GM18505 (cell line): Measurements from ENCODE around the gene RBCK1.
"Not testable (repeated sequence)": the region's sequence is repeated elsewhere in the genome, so short reads cannot be mapped to it uniquely, and the experiment has no call there.

Experiments
- ATAC-seq: cut with Tn5 transposase; IDR thresholded peaks from one replicate; pipeline ENCODE4 v1.9.1; 2021; ENCODE audit not compliant: unreplicated experiment
- POLR2A ChIP-seq: IDR thresholded peaks from 4 replicates; pipeline ENCODE4 v1.6.1; 2011; ENCODE audit warnings: borderline replicate concordance; ENCODE audit not compliant: insufficient read depth, insufficient read length; ENCODE audit errors: extremely low read depth

RBCK1 gene

DNA sequence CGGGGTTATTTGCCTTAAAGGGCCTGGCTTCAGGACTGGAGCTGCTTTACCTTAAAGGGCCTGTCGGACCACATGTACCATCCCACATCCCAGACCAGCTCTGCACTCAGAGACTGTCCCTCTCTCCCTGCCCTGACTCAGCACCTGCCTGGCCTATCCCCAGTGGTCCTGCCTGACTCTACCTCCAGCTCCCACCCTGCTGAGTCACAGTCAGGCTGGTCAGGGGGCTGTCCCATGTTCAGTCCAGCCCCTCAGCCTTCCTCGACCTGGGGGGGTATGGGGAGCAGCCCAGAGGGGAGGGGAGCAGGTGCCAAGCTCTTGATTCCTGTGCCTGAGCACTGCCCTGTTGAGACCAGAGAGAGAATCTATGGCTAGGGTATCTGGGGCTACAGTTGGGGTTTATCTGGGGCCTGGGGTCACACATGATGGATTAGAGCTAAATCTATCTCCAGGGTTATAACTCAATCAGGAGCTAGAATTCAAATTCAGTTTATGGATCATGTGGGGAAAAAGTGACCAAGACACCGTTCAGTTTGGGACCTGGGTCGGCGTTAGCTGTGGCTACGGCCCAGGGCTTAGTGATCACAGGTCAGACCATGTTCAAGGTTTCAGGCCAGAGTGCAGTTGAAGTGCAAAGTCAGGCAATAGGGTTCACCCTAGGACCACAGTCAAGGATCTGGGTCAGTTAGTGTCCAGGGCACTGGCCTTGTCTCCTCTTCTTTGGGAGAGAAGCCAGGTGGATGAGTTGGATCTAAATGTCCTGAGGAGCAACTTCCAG lies 36.9 kb upstream of the RBCK1 start:
- ATAC-seq, result no peak
- TF ChIP-seq POLR2A, result no peak

DNA sequence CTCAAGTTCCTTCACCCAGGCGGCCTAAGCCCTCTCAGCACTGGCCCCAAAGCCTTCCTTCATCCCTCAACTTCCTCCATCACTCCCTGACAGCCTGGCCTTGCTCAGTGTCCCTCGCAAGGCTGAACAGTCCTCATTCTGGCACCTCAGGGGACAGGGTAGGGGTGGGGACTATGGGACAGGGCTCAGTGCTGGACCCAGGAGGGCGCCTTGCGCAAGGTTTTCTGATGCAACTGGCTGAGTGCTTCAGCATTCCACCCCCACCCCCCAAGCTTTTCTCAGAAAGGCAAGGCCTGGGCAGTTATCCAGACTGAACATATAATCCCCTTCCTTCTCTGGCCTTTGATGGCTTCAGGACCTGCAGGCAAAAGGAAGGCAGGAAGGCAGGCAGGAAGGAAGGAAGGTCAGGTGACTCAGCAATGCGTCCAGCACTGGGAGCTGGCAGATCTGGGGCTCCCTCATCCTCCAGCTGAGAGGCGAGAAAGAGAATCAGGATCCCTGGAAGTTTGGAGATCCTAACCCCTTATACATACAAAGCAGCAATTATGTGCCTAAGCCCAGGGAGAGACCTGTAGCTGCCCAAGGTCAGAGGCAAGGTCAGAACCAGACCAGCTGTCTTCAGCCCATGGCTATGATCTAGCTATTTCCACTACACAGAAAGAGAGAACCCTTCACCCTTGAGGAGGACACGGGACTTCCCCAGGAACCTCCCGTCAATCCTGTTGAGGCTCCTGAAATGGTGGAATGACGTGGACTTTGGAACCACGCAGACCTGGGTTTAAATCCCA lies 36.1 kb upstream of the RBCK1 start:
- ATAC-seq, result no peak

DNA sequence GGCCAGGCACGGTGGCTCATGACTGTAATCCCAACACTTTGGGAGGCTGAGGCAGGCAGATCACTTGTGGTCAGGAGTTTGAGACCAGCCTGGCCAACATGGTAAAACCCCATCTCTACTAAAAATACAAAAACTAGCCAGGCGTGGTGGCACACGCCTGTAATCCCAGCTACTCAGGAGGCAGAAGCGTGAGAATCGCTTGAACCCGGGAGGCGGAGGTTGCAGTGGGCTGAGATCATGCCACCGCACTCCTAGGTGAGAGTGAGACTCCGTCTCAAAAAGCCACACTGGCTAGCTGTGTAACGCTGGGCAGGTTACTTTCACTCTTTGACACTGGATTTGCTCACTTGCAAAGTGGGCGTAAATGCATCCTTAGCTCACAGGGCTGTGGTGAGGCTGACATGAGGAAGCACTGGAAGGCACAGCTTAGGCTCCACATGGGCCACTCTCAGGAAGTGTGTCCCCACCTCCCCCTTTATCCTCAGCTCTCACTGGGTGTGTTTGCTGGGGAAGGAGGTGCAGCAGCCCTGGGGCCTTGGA lies 35.5 kb upstream of the RBCK1 start:
- not testable (repeated sequence) for ATAC-seq

More for the DNA sequence above, 36.1 kb upstream of the RBCK1 start:
- TF ChIP-seq POLR2A, result no peak

DNA sequence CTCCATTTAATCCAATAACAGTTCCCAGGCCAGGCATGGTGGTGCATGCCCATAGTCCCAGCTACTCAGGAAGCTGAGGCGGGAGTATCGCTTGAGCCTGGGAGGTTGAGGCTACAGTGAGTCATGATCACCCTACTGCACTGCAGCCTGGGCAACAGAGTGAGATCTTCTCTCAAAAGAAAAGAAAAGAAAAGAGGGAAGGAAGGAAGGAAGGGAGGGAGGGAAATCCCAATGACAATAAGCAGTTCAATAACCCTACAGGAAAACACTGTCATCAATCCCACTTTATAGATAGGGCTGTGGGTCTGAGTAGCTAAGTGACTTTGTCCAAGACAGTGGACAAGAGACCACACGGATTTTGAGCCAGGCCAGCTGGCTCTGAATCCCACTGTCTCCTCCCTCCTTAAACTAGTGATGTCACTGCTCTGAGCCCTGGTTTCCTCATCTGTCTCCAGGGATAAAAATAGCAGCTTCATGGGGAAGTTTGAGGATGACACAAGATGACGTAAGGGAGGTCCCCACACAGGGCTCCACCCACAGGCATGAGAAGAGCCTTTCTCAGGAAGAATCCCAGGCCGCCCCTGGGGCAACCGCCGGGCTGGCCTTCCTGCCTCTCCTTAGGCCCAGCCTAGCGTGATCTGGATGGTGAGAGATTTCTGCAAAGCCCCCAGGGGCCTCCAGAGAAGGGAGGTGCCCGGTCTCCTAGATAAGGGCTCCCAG lies 34.8 kb upstream of the RBCK1 start:
- no peak for TF ChIP-seq POLR2A
- no peak for ATAC-seq

DNA sequence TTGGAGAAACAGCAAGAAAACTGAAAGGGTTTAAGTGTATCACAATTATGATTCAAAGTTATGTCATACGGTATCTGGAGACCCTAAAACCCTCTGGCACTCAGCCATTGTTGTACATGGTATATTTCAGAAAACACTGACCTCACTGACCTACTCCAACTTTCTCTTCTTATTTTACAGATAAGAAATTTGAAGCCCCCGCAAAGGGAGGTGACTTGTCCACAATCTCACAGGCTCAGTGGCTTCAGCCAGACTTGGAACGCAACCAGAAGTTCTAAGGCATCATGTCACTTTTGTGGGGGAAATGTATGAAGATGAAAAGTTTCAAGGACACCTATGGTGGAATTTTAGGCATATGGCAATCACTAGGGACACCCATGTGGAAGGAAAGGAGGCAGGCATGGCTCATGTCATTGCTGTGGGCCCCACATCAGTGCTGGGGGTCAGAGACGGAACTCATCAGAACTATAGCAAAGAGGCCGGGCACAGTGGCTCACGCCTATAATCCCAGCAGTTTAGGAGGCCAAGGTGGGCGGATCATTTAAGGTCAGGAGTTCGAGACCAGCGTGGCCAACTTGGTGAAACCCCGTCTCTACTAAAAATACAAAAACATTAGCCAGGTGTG lies 32.7 kb upstream of the RBCK1 start:
- TF ChIP-seq POLR2A, result no peak
- ATAC-seq, result no peak

DNA sequence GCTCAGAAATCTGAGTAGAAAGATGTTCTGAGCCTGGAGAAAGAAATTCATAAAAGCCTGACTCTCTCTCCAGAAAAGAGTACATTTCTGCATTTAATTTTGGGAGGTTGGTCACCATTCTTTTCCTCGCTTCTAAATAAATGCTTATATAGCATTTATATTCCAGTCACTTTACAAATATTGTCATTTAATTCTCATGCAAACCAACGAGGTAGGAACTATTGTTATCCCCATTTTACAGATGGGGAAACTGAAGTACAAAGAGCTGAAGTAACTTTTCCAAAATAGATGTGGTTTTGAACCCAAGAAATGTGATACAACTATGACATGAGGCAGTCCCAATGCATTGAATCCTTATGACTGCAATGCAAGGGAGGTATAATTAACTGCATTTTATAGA lies 32.0 kb upstream of the RBCK1 start:
- TF ChIP-seq POLR2A, result no peak
- no peak for ATAC-seq

DNA sequence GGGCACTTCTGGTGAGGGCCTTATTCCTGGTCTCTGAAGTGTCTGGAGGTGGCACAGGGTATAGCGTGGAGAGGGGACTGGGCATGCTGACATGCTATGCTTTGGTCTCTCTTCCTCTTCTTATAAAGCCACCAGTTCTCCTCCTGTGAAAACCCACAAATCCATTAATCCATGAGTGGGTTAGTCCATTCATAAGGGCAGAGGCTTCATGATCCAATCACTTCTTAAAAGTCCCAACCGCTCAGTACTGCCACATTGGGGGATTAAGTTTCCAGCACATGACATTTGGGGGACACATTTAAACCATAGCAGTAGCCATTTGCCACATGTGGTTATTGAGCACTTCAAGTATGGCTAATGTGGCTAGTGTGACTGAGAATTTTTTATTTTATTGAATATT lies 31.3 kb upstream of the RBCK1 start:
- ATAC-seq, result no peak
- no peak for TF ChIP-seq POLR2A

DNA sequence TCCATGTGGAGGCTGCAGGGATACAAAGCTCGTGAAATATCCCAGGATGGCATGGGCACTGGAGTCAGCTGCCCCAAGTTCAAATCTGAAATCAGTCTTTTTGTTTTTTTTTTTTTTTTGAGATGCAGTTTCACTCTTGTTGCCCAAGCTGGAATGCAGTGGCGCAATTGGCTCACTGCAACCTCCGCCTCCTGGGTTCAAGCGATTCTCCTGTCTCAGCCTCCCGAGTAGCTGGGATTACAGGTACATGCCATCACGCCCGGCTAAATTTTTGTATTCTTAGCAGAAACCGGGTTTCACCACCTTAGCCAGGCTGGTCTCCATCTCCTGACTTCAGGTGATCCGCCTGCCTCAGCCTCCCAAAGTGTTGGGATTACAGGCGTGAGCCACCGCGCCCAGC lies 30.5 kb upstream of the RBCK1 start:
- ATAC-seq, result not testable (repeated sequence)

DNA sequence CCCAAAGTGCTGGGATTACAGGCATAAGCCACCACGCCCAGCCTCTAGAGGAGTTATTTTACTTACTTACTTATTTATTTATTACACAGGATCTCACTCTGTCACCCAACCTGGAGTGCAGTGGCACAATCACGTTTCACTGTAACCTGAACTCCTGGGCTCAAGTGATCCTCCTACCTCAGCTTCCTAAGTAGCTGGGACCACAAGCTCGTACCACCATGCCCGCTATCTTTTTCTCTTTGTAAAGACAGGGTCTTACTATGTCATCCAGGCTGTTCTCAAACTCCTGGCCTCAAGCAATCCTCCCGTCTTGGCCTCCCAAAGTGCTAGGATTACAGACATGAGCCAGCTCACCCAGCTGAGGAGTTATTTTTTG lies 29.1 kb upstream of the RBCK1 start:
- no peak for ATAC-seq
- no peak for TF ChIP-seq POLR2A

DNA sequence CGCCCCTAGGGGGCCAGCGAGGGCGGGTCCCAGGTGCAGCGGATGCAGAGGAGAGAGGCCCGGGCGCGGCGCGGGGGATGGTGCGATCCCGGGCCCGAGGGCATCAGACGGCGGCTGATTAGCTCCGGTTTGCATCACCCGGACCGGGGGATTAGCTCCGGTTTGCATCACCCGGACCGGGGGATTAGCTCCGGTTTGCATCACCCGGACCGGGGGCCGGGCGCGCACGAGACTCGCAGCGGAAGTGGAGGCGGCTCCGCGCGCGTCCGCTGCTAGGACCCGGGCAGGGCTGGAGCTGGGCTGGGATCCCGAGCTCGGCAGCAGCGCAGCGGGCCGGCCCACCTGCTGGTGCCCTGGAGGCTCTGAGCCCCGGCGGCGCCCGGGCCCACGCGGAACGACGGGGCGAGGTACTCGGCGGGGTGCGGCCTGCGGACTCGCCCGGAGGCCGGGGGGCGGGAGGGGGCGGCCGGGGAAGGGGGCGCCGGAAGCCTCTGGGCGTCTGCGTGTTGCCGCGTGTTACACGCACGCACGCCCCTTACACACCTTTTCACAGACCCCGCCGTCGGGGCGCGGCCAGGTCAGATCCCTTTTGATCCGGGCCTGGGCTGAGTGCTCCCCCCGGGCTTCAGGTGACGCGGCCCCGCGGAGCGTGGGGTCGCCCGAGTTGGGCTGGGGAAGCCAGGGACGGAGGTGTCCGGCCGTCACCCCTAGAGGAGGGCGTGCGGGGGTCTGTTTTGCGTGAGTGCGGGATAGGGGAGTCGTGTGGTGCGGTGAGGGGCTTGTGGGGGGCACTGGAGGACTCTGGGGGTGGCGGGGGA lies 27.1 kb upstream of the RBCK1 start:
- ATAC-seq, result peak; percentile 45
- peak; percentile 78 for TF ChIP-seq POLR2A

DNA sequence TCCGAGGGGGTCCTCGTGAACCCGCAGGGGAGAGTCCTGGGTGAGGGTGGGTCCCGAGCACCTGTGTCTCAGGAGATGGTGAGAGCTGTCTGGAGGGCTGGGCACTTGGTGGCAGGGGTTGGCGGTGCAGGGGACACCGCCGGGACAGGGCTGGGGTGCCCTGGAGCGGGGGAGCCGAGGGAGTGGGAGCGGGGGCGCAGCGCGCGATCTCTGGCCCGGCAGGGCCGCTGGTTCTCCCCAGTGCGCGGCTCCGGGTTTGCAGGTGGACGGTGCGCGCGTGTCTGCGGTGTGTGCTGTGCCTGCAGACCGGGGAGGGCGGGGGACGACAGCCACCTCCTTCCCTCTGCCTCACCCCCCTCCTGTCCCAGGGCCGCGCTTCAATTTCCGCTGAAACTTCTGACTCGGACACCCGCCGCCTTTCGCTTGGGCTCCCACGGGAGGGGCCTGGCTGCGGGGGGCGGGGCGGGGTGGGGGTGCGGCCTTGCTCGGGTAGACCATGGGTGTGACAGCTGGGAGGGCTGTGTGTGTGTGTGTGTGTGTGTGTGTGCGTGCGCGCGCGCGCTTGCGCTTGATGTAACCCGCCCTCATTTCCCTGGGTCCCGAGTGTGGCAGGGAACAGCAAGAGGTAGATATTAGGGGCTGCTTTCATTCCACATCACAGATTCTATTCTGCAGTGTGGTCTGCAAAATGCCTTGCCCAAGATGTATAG lies 26.4 kb upstream of the RBCK1 start:
- TF ChIP-seq POLR2A, result peak; percentile 53

More for the DNA sequence above, 26.4 kb upstream of the RBCK1 start:
- peak; percentile 51 for ATAC-seq
